Hematopoietic multipotent progenitor cell (in vitro differentiated cells): ENCODE results near the gene MAGEA9. TPM values are rescaled to one million over a fixed set of nuclear protein-coding genes. Genes with fewer than 3 reads are reported as not detected.
"Not testable (repeated sequence)": the region's sequence is repeated elsewhere in the genome, so short reads cannot be mapped to it uniquely, and the experiment has no call there.

Source experiments
- DNase-seq, 3 donors: peaks; one replicate each; pipeline ENCODE4 v3.0.0-alpha.2; 2011 to 2015; ENCODE audit warnings: low read depth in 2 of 3, low spot score in 2 of 3
- small RNA-seq: library from RNA; depleted of rRNA; stranded (forward); fragments of <200 nt; gene quantifications from one replicate; pipeline ENCODE3, GENCODE V24; 2012
- total RNA-seq: library from RNA; depleted of rRNA; stranded (reverse); fragments of >200 nt; gene quantifications from one replicate; pipeline ENCODE4 v1.2.3, GENCODE V29; 2012

The MAGEA9 gene
- total RNA-seq, 1 donor = not detected

DNA sequence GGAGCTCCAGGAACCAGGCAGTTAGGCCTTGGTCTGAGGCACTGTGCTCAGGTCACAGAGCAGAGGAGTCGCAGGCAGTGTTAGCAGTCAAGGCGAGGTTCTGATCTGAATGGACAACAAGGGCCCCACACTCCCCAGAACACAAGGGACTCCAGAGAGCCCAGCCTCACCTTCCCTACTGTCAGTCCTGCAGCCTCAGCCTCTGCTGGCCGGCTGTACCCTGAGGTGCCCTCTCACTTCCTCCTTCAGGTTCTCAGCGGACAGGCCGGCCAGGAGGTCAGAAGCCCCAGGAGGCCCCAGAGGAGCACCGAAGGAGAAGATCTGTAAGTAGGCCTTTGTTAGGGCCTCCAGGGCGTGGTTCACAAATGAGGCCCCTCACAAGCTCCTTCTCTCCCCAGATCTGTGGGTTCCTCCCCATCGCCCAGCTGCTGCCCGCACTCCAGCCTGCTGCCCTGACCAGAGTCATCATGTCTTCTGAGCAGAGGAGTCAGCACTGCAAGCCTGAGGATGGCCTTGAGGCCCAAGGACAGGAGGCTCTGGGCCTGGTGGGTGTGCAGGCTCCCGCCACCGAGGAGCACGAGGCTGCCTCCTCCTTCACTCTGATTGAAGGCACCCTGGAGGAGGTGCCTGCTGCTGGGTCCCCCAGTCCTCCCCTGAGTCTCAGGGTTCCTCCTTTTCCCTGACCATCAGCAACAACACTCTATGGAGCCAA lies 26.2 kb downstream of the MAGEA9 start:
- no peak for DNase-seq

- DNase-seq = no peak
Observed at GRCh38 chrX:149818652-149819051, 36.9 kb downstream of the MAGEA9 start.

- DNase-seq = no peak
Observed at GRCh38 chrX:149819371-149819770, 37.6 kb downstream of the MAGEA9 start.

GRCh38 chrX:149825424-149825823 lies 43.7 kb downstream of the MAGEA9 start:
- peak in 2 of 3 donors; percentile 30 to 57 for DNase-seq

GRCh38 chrX:149827254-149827653 lies 45.5 kb downstream of the MAGEA9 start:
- no peak for DNase-seq

DNA sequence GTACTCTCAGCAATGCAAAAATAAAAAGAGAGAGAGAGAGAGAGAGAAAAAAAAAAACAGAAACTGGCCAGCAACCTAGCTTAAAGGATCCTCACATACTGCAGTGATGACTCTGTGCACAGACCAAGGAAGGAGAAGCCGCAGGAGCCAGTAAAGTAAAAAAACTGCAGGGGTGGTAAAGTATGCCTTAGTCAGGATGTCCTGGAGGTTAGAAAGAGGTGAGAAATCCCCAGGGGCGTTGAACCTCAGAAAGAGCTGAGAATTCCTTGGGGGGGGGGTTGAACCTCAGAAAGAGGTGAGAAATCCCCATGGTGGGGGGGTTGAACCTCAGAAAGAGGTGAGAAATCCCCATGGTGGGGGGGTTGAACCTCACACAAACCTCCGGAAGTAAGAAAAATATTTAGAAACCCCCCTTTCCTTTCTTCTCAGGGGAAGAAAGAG lies 48.0 kb downstream of the MAGEA9 start:
- DNase-seq = peak in 2 of 3 donors; percentile 7 to 28

DNA sequence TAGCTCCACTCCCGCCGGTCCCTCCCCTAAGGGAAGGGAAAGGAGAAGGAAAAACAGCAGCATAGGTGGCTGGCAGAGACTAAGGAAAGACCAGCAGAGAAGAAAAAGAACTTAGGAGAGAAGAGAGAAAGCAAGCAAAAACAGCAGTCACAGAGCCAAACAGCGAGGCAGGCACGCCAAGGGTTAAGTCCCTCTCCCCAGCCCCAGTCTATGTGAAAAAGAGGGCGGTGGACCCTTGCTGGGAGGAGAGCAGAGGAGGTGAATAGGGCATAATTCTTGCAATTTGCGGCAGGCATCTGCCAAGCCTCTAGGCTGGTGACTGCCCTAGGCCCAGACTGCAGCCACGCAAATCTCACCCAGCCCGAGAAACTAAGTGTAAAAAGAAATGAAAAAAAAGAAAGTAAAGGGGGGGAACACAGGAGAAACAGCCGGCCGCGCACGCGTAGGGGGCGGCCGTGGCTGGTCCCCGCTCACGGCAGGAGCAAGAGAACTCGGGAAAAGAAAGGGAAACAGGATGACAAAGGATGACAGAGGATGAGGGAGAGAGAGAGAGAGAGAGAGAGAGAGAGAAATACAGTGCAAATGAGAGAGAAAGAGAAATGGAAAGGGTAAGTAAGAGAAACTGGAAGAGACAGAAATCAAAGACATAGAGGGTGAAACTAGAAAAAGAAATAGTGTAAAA lies 48.6 kb downstream of the MAGEA9 start:
- DNase-seq = peak in 2 of 3 donors; percentile 19 to 49

GRCh38 chrX:149831473-149831872 lies 49.7 kb downstream of the MAGEA9 start:
- DNase-seq = peak in 1 of 3 donors; percentile 5

GRCh38 chrX:149836728-149837127 lies 55.0 kb downstream of the MAGEA9 start:
- not testable (repeated sequence) for DNase-seq

DNA sequence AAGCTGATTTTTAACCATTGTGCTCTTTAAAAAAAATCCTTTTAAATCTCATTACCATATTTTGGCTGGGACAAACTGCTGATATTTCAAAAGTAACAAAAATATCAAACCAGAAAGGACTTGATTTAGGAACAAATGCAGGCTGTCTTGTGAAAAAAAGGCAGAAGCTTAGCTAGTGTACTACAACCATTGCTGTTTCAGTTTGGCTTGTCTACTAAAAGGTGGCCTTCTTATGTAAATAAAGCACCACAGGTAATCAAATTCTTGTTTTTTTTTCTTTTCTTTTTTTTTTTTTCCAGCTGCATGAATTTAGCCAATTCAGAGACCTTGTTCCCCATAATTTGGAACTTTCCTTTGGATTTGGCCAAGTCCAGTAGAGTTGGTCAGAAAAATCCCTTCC lies 55.4 kb downstream of the MAGEA9 start:
- no peak for DNase-seq

Small RNAs within 50 kb of the gene (small RNA-seq; reads per million reads assigned to genes)
- gene AC244098.1 (not detected), gene AC244098.2 (not detected), gene AC244098.3 (not detected)

Other genes with a start within 250 kb of the MAGEA9 start
- gene EOLA1, start 240.9 kb upstream of the MAGEA9 start, total RNA-seq = 23.2 TPM
- gene HSFX3, start 232.0 kb upstream of the MAGEA9 start, total RNA-seq = not detected
- gene MAGEA9B, start 194.5 kb upstream of the MAGEA9 start, total RNA-seq = not detected
- gene HSFX2, start 186.6 kb upstream of the MAGEA9 start, total RNA-seq = not detected
- gene TMEM185A, start 150.1 kb upstream of the MAGEA9 start, total RNA-seq = 26.9 TPM
- not detected for gene MAGEA11, start 69.9 kb upstream of the MAGEA9 start, total RNA-seq
- 1.6 TPM for gene HSFX1, start 7.9 kb upstream of the MAGEA9 start, total RNA-seq
- not detected for gene MAGEA8, start 99.3 kb downstream of the MAGEA9 start, total RNA-seq
- not detected for gene HSFX4, start 147.6 kb downstream of the MAGEA9 start, total RNA-seq
- 21.5 TPM for gene EOLA2, start 156.6 kb downstream of the MAGEA9 start, total RNA-seq